Activated CD8-positive, alpha-beta T cell treated with anti-CD3 and anti-CD28 coated beads for 36 hours (primary cell): Measurements from ENCODE around the gene BTBD2. TPM values are rescaled to one million over a fixed set of nuclear protein-coding genes. Genes with fewer than 3 reads are reported as not detected.

Experiments used
- ATAC-seq: fragments of 200-7000 bp; cut with Tn5 transposase; one replicate; pipeline ENCODE4 v1.10.0; 2021; ENCODE audit warnings: mild to moderate bottlenecking, moderate library complexity
- CTCF ChIA-PET: fragments of 350-600 bp; sonication (Branson Sonifier 250); formaldehyde crosslinking; loops from one replicate; lab custom pipeline; 2021; ENCODE audit warnings: antibody characterized with exemption; lab: Charles Lee
- POLR2A ChIA-PET: fragments of 350-600 bp; sonication (Branson Sonifier 250); formaldehyde crosslinking; loops from one replicate; lab custom pipeline; 2021; ENCODE audit warnings: antibody characterized with exemption; lab: Charles Lee
- DNase-seq: peaks from one replicate; pipeline ENCODE4 v3.0.0-alpha.2; 2020
- H3K27ac Mint-ChIP-seq: one replicate; pipeline ENCODE4 v1.8.0; 2021; ENCODE audit warnings: mild to moderate bottlenecking, mixed read lengths
- H3K27me3 Mint-ChIP-seq: one replicate; pipeline ENCODE4 v1.8.0; 2021; ENCODE audit warnings: mixed read lengths
- H3K36me3 Mint-ChIP-seq: one replicate; pipeline ENCODE4 v1.8.0; 2021; ENCODE audit warnings: low read depth, mixed read lengths
- H3K4me1 Mint-ChIP-seq: one replicate; pipeline ENCODE4 v1.8.0; 2021; ENCODE audit warnings: low read depth, mixed read lengths
- H3K4me3 Mint-ChIP-seq: one replicate; pipeline ENCODE4 v1.8.0; 2021; ENCODE audit warnings: mild to moderate bottlenecking, moderate library complexity, mixed read lengths
- H3K9me3 Mint-ChIP-seq: one replicate; pipeline ENCODE4 v1.8.0; 2021; ENCODE audit warnings: mixed read lengths
- CTCF ChIP-seq: fragments of 200-600 bp; IDR thresholded peaks from one replicate; pipeline ENCODE4 v1.8.0; 2022; ENCODE audit warnings: antibody characterized with exemption, mild to moderate bottlenecking
- intact Hi-C: fragments of 100-400 bp; cut with micrococcal nuclease; formaldehyde crosslinking; loops from one replicate; pipeline ENCODE4 v1.10.0; 2022
- total RNA-seq, 2 experiments: library from RNA; stranded (reverse); gene quantifications; one replicate each; pipeline ENCODE4 v1.2.3, GENCODE V29; 2021

BTBD2 gene
- total RNA-seq, 2 experiments from 2014 or later = 36.5 to 44.6 TPM

GRCh38 chr19:1968279-1969175 is 47.0 kb downstream of the BTBD2 start:
- H3K4me1 Mint-ChIP-seq = peaks cover 14% of the 10 kb centered on the region
- ATAC-seq (no peak), DNase-seq (no peak)
- CTCF ChIA-PET = no interaction called here
- H3K27ac Mint-ChIP-seq = no peak overlapping the region
- no peak for TF ChIP-seq CTCF
- intact Hi-C loops = no loop called here
- no peak overlapping the region for H3K4me3 Mint-ChIP-seq
- H3K9me3 Mint-ChIP-seq = no peaks in the 10 kb centered on the region
- POLR2A ChIA-PET = no interaction called here
- H3K36me3 Mint-ChIP-seq = peaks cover 2% of the 10 kb centered on the region
- no peaks in the 10 kb centered on the region for H3K27me3 Mint-ChIP-seq

GRCh38 chr19:1967087-1967608 is 48.4 kb downstream of the BTBD2 start:
- ChIA-PET POLR2A (no interaction called here), CTCF (interaction anchor here (2.1 kb wide), 1 partner anchor 37 kb away, joined by 6 read pairs; no protein-coding TSS in a partner anchor)
- intact Hi-C loops = no loop called here
- H3K4me3 Mint-ChIP-seq = peak overlapping the region; percentile 51
- peak; percentile 74 for DNase-seq
- ATAC-seq = peak; percentile 88
- peaks cover 5% of the 10 kb centered on the region for H3K36me3 Mint-ChIP-seq
- H3K4me1 Mint-ChIP-seq = peaks cover 14% of the 10 kb centered on the region
- no peak for TF ChIP-seq CTCF
- H3K27ac Mint-ChIP-seq = peak overlapping the region; percentile 59
- H3K27me3 Mint-ChIP-seq = no peaks in the 10 kb centered on the region
- H3K9me3 Mint-ChIP-seq = no peaks in the 10 kb centered on the region

- intact Hi-C loops = no loop called here
- no peak overlapping the region for H3K4me3 Mint-ChIP-seq
- ChIA-PET POLR2A (no interaction called here), CTCF (interaction anchor here (2.1 kb wide), 1 partner anchor 32 kb away, joined by 7 read pairs; no protein-coding TSS in a partner anchor)
- no peak for DNase-seq
- ATAC-seq = no peak
- no peak for TF ChIP-seq CTCF
- H3K4me1 Mint-ChIP-seq = peaks cover 22% of the 10 kb centered on the region
- no peaks in the 10 kb centered on the region for H3K9me3 Mint-ChIP-seq
- peaks cover 3% of the 10 kb centered on the region for H3K36me3 Mint-ChIP-seq
- no peaks in the 10 kb centered on the region for H3K27me3 Mint-ChIP-seq
- H3K27ac Mint-ChIP-seq = no peak overlapping the region
Observed at GRCh38 chr19:1962674-1963073, 52.8 kb downstream of the BTBD2 start.

- DNase-seq (no peak), ATAC-seq (no peak)
- H3K4me3 Mint-ChIP-seq = no peak overlapping the region
- no peak overlapping the region for H3K27ac Mint-ChIP-seq
- H3K4me1 Mint-ChIP-seq = peaks cover 13% of the 10 kb centered on the region
- no peaks in the 10 kb centered on the region for H3K27me3 Mint-ChIP-seq
- H3K36me3 Mint-ChIP-seq = peaks cover 3% of the 10 kb centered on the region
- ChIA-PET CTCF (no interaction called here), POLR2A (no interaction called here)
- intact Hi-C loops = no loop called here
- H3K9me3 Mint-ChIP-seq = no peaks in the 10 kb centered on the region
- no peak for TF ChIP-seq CTCF
Observed at GRCh38 chr19:1961000-1961883, 54.3 kb downstream of the BTBD2 start.
